Measurements from ENCODE around the gene ADARB2. TPM values are rescaled to one million over a fixed set of nuclear protein-coding genes. Genes with fewer than 3 reads are reported as not detected.

The ADARB2 gene
- total RNA-seq, 3 donors from 2014 or later: 0.03 to 0.05 TPM; not detected in 1

DNA sequence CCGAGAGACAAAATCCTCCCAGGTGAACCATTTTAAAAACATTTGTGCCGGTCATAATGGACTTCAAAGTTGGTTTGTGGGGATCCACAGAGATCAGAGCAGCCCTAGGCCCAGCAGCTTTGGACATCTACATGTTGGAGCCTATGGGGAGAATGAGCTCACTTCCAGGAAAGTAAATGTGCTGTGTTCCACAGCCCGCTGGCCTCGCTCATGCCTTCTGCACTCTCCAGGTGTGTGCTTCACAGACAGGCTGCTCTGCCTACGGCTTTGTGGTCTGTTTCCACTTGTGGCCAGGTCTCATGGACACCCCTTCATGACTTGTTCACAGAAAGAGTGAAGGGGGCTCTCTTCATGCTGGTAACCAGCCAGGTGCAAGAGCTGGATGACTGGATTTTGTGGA, 141.6 kb downstream of the ADARB2 start:
- Mint-ChIP-seq H3K27me3 (ENCODE audit: low read depth) (peaks cover 20% of the 10 kb centered on the region), H3K36me3 (ENCODE audit: insufficient read depth) (no peaks in the 10 kb centered on the region)
- no peak for DNase-seq

GRCh38 chr10:1595242-1595600, 142.1 kb downstream of the ADARB2 start:
- ATAC-seq: no peak
- Mint-ChIP-seq H3K36me3 (ENCODE audit: insufficient read depth) (no peaks in the 10 kb centered on the region), H3K27me3 (ENCODE audit: low read depth) (peaks cover 20% of the 10 kb centered on the region), H3K4me1 (ENCODE audit: low read depth) (no peaks in the 10 kb centered on the region), H3K9me3 (no peaks in the 10 kb centered on the region), H3K4me3 (no peak overlapping the region)
- no peak for DNase-seq

More for the DNA sequence above, 141.6 kb downstream of the ADARB2 start:
- Mint-ChIP-seq H3K9me3 (no peaks in the 10 kb centered on the region), H3K4me3 (no peak overlapping the region), H3K4me1 (ENCODE audit: low read depth) (no peaks in the 10 kb centered on the region)
- ATAC-seq: no peak

- no peak for DNase-seq
- H3K27me3 Mint-ChIP-seq (ENCODE audit: low read depth): peaks cover 18% of the 10 kb centered on the region
- no peaks in the 10 kb centered on the region for H3K36me3 Mint-ChIP-seq (ENCODE audit: insufficient read depth)
- no peak for ATAC-seq
- no peaks in the 10 kb centered on the region for H3K4me1 Mint-ChIP-seq (ENCODE audit: low read depth)
- no peak overlapping the region for H3K4me3 Mint-ChIP-seq
- H3K9me3 Mint-ChIP-seq: no peaks in the 10 kb centered on the region
Measured at GRCh38 chr10:1594372-1595241, 142.7 kb downstream of the ADARB2 start.

DNA sequence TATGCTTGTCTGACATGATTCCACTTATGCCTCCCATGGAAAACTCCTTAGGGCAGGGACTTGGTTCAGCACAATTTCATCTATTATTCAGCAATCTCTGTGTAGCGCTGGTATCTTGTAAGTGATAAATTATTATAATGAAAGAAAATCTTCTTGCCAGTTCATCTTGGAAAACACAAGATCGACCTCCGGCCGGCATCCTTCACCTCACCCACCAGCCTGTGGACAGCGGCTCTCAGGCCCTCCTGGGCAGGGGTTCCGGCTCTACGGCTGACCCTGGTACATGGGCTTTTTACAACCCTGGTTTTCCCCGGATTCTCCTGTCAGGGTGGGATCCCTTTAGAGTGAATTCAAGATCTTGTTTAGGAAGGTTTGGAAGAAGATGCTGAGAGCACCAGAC, 145.6 kb downstream of the ADARB2 start:
- peaks cover 9% of the 10 kb centered on the region for H3K9me3 Mint-ChIP-seq
- peaks cover 18% of the 10 kb centered on the region for H3K27me3 Mint-ChIP-seq (ENCODE audit: low read depth)
- no peak overlapping the region for H3K4me3 Mint-ChIP-seq
- H3K36me3 Mint-ChIP-seq (ENCODE audit: insufficient read depth): no peaks in the 10 kb centered on the region
- no peak for DNase-seq
- ATAC-seq: no peak
- H3K4me1 Mint-ChIP-seq (ENCODE audit: low read depth): no peaks in the 10 kb centered on the region

DNA sequence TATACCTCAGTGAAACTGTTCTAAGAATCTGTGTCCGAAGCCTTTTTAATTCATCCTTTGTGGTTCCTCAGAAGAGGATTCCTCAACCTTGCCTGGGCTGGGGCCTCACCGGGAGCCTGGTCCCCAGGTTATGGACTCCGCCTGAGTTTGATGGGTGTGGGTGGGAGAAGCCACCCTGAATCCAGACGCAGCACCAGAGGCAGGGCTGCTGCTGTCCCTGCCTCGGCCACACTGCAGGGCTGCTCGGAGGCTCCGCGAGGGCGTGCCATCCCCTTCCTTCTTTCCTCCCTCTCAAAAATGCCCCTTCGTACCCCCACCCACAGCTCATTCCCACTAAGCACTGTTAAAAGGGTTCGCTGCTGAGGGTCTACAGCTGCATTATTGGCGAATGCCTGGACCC, 146.3 kb downstream of the ADARB2 start:
- no peaks in the 10 kb centered on the region for H3K4me1 Mint-ChIP-seq (ENCODE audit: low read depth)
- DNase-seq: no peak
- H3K4me3 Mint-ChIP-seq: no peak overlapping the region
- H3K36me3 Mint-ChIP-seq (ENCODE audit: insufficient read depth): no peaks in the 10 kb centered on the region
- ATAC-seq: no peak
- peaks cover 11% of the 10 kb centered on the region for H3K27me3 Mint-ChIP-seq (ENCODE audit: low read depth)
- H3K9me3 Mint-ChIP-seq: peaks cover 9% of the 10 kb centered on the region

DNA sequence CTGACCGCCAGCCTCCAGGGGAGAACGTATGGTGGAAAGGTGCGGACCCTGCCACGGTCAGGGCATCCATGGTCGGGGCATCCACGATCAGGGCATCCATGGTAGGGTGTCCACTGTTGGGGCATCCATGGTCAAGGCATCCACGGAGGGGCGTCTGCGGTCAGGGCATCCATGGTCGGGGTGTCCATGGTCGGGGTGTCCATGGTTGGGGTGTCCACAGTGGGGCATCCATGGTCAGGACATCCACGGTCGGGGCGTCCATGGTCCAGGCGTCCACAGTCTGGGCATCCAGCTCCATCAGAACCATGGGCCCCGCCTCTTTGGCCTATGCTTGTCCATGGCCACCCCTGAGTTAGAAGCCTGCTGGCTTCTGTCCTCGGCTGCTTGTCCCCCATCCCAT, 148.1 kb downstream of the ADARB2 start:
- Mint-ChIP-seq H3K36me3 (ENCODE audit: insufficient read depth) (no peaks in the 10 kb centered on the region), H3K27me3 (ENCODE audit: low read depth) (peaks cover 7% of the 10 kb centered on the region)
- ATAC-seq: no peak

GRCh38 chr10:1582739-1583138, 154.6 kb downstream of the ADARB2 start:
- no peaks in the 10 kb centered on the region for H3K36me3 Mint-ChIP-seq (ENCODE audit: insufficient read depth)
- H3K9me3 Mint-ChIP-seq: peaks cover 1% of the 10 kb centered on the region
- no peaks in the 10 kb centered on the region for H3K27me3 Mint-ChIP-seq (ENCODE audit: low read depth)
- DNase-seq (no peak), ATAC-seq (no peak)
- no peak overlapping the region for H3K4me3 Mint-ChIP-seq
- no peaks in the 10 kb centered on the region for H3K4me1 Mint-ChIP-seq (ENCODE audit: low read depth)

More for the DNA sequence above, 148.1 kb downstream of the ADARB2 start:
- H3K9me3 Mint-ChIP-seq: peaks cover 9% of the 10 kb centered on the region
- H3K4me3 Mint-ChIP-seq: no peak overlapping the region
- no peaks in the 10 kb centered on the region for H3K4me1 Mint-ChIP-seq (ENCODE audit: low read depth)
- DNase-seq: no peak

DNA sequence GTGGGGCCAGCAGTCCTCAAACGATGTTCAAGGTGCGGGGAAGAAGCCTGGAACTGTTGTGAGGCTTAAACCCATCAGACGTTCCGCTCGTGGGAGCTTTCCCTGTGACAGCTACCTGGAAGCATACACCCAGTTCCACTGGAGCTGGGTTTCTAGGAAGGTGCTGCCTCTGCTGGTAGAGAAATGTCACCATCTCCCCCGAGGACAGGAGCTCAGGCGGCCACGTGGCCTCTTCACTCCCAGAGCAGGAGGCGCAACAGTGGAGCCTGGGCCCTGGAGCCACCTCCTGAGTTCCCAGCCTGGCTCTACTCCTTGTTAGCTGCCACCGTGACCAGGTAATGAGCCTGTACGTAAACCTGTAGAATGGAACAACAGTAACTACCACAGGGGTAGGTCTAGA, 156.1 kb downstream of the ADARB2 start:
- Mint-ChIP-seq H3K27me3 (ENCODE audit: low read depth) (no peaks in the 10 kb centered on the region), H3K4me1 (ENCODE audit: low read depth) (no peaks in the 10 kb centered on the region), H3K4me3 (no peak overlapping the region), H3K9me3 (no peaks in the 10 kb centered on the region), H3K36me3 (ENCODE audit: insufficient read depth) (no peaks in the 10 kb centered on the region)
- no peak for ATAC-seq
- no peak for DNase-seq

GRCh38 chr10:1579671-1580070, 157.7 kb downstream of the ADARB2 start:
- Mint-ChIP-seq H3K4me1 (ENCODE audit: low read depth) (no peaks in the 10 kb centered on the region), H3K27me3 (ENCODE audit: low read depth) (no peaks in the 10 kb centered on the region), H3K36me3 (ENCODE audit: insufficient read depth) (no peaks in the 10 kb centered on the region), H3K4me3 (no peak overlapping the region), H3K9me3 (no peaks in the 10 kb centered on the region)
- no peak for DNase-seq
- ATAC-seq: no peak

GRCh38 chr10:1579141-1579491, 158.2 kb downstream of the ADARB2 start:
- no peaks in the 10 kb centered on the region for H3K9me3 Mint-ChIP-seq
- no peaks in the 10 kb centered on the region for H3K36me3 Mint-ChIP-seq (ENCODE audit: insufficient read depth)
- ATAC-seq (no peak), DNase-seq (no peak)
- H3K4me1 Mint-ChIP-seq (ENCODE audit: low read depth): no peaks in the 10 kb centered on the region
- H3K27me3 Mint-ChIP-seq (ENCODE audit: low read depth): peaks cover 1% of the 10 kb centered on the region
- no peak overlapping the region for H3K4me3 Mint-ChIP-seq

GRCh38 chr10:1578392-1579140, 158.8 kb downstream of the ADARB2 start:
- ATAC-seq (no peak), DNase-seq (no peak)
- Mint-ChIP-seq H3K36me3 (ENCODE audit: insufficient read depth) (no peaks in the 10 kb centered on the region), H3K9me3 (no peaks in the 10 kb centered on the region), H3K27me3 (ENCODE audit: low read depth) (peaks cover 5% of the 10 kb centered on the region), H3K4me1 (ENCODE audit: low read depth) (no peaks in the 10 kb centered on the region), H3K4me3 (no peak overlapping the region)

- no peaks in the 10 kb centered on the region for H3K4me1 Mint-ChIP-seq (ENCODE audit: low read depth)
- ATAC-seq (no peak), DNase-seq (no peak)
- H3K4me3 Mint-ChIP-seq: no peak overlapping the region
- peaks cover 5% of the 10 kb centered on the region for H3K27me3 Mint-ChIP-seq (ENCODE audit: low read depth)
- H3K36me3 Mint-ChIP-seq (ENCODE audit: insufficient read depth): no peaks in the 10 kb centered on the region
- H3K9me3 Mint-ChIP-seq: no peaks in the 10 kb centered on the region
Measured at GRCh38 chr10:1577945-1578344, 159.4 kb downstream of the ADARB2 start.

DNA sequence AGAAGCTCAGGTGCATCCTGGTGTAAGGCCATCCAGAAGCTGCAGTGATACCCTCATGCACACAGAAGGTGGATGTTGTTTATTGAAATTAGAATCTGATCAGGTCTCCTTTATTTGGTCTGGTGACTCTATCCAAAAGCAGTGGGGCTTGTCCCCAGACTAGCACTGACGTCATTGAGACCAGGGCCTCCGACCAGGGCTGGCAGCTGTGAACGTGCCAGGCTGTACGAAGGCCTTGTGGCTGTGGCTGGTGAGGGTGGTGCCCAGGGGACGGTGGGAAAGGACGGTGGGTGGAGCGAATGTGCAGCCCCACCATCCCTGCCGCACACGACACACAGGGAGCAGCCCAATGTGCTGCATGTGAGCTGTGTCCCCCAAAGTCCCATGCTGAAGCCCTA, 160.0 kb downstream of the ADARB2 start:
- Mint-ChIP-seq H3K36me3 (ENCODE audit: insufficient read depth) (no peaks in the 10 kb centered on the region), H3K4me1 (ENCODE audit: low read depth) (no peaks in the 10 kb centered on the region), H3K9me3 (no peaks in the 10 kb centered on the region), H3K4me3 (no peak overlapping the region), H3K27me3 (ENCODE audit: low read depth) (peaks cover 5% of the 10 kb centered on the region)
- no peak for DNase-seq
- no peak for ATAC-seq

- Mint-ChIP-seq H3K4me3 (no peak overlapping the region), H3K4me1 (ENCODE audit: low read depth) (no peaks in the 10 kb centered on the region), H3K27me3 (ENCODE audit: low read depth) (peaks cover 5% of the 10 kb centered on the region), H3K9me3 (no peaks in the 10 kb centered on the region), H3K36me3 (ENCODE audit: insufficient read depth) (no peaks in the 10 kb centered on the region)
- DNase-seq (no peak), ATAC-seq (no peak)
Measured at GRCh38 chr10:1576467-1577372, 160.6 kb downstream of the ADARB2 start.
